Measurements from ENCODE around the gene ACKR1.

GRCh38 chr1:159161719-159162026, 43.0 kb upstream of the ACKR1 start:
- TF ChIP-seq SUZ12 (IDR thresholded peaks at IDR 0.05; ENCODE audit: extremely low read depth, insufficient read depth, insufficient read length) (no peak), ZNF274 (IDR thresholded peaks at IDR 0.05; ENCODE audit: low read depth, low read length) (no peak), YY1 (IDR thresholded peaks at IDR 0.05; ENCODE audit: insufficient read depth, insufficient read length) (no peak)
